Left renal pelvis (tissue), 4 donors: ENCODE measurements around the gene MGST1. TPM values are rescaled to one million over a fixed set of nuclear protein-coding genes. Genes with fewer than 3 reads are reported as not detected.
A peak's percentile ranks its signal among the peaks of the same experiment; 100 is the strongest.

Experiments used
- DNase-seq, 4 donors: peaks; one replicate each; pipeline ENCODE4 v3.0.0-alpha.2; 2013; ENCODE audit warnings: low read depth in 4 of 4, low spot score in 3 of 4
- polyA plus RNA-seq, 4 donors: library from polyadenylated mRNA; unstranded; fragments of 120-200 nt; gene quantifications; one replicate each; pipeline ENCODE4 v1.2.1, GENCODE V29; 2013; ENCODE audit not compliant: insufficient read length in 4 of 4

Gene MGST1, protein sequence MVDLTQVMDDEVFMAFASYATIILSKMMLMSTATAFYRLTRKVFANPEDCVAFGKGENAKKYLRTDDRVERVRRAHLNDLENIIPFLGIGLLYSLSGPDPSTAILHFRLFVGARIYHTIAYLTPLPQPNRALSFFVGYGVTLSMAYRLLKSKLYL
- polyA plus RNA-seq, result 10 to 100 TPM; 35.8 to 84.0 (median 40.1) TPM

DNA sequence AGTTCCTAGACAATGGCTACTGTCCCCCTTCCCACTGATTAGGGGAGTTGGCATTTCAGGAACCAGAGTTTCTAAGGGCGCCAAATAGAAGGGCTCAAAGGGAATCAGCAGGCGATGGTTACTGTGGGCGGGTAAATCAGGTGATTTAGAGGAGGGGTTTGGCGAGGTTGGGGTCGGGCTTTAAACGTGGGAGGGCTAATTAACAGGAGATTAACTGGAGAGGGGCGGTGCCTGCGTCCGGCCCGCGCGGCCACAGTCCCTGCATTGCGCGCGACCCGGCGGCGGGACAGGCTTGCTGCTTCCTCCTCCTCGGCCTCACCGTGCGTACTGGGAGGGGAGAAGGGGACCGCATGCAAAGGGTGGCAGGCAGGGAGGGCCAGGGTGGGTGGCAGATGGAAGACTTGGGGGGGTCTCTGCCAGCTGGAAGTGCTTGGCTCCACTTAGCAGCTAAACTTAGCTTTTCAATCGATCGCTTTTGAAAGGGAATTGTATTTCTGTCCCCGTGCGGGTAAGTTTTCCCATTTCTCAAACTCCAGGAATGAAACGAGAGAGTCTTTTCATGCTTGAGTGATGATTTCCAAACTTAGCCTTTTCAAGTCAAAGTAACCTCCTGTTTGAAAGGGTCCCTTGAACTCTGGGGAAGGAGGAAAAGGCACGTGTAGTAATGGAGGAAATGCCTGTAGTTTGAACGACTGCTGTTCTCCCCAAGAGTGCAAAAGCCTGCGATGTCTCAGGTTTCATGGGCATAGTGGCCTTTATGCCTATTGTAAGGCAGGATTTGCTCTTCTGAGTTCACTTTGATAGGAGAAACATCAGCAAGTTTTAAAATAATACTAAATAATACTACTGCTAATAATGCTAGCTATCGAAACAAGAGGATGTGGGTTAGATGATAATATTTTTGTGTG lies at the start of gene MGST1:
TSS of gene MGST1 (plus strand) at position 255 of the 908 bp plus-strand sequence. CDS start 6,608 bp downstream, outside the sequence.
- DNase-seq, result peak; percentile 10 to 36 (median 22)

DNA sequence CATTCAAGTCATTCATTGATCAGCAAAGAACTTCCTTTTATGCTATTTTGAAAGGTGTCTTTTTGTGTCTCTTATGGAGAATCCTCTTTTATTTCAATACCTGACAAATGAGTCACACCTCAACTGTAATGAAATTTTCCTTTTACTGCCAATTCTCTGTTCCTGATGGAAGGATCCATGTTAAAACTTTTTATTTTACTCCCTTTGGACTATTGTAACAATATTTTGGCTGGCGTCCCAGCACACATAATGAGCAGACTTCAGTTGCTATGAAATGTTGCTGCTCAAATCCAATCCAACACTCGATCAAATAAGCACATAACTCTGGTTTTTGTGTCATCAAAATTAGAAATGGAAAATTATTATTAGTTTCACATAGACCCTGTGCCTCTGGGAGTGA lies 48.0 kb upstream of the MGST1 start:
- no peak for DNase-seq

DNA sequence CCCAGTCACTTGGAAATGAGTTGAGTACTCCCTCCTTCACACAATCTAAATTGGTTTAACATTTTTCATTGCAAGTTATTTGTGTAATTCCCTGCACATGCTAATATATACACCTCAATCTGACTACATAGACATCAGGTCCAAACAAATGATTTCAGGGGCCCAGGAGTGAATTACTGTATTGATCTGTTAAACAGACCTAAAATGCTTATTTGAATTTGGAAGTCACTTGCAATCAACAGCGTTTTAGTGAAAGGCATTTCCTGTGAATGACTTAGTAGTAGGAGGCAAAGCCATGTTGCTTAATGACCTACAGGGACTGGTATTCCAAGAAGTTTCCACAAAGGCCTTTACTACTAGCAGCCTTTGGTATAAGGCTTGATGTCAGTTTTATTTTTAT lies 47.3 kb upstream of the MGST1 start:
- DNase-seq, result no peak

DNA sequence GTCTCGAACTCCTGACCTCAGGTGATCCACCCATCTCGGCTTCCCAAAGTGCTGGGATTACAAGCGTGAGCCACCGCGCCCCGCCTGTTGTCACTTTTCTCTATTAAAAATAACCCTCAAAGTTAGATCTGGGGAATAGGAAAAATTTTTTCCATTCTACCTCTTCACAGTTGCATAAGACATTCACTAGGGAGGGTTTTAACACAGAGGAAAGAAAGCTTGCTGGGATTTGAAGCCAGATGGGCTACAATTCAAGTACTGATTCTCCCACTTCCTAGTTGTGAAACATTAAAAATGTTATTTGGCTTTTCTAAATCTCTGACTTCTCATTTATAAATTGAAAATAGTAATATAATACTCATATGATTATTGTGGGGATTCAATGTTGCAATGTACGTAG lies 46.7 kb upstream of the MGST1 start:
- DNase-seq, result no peak

DNA sequence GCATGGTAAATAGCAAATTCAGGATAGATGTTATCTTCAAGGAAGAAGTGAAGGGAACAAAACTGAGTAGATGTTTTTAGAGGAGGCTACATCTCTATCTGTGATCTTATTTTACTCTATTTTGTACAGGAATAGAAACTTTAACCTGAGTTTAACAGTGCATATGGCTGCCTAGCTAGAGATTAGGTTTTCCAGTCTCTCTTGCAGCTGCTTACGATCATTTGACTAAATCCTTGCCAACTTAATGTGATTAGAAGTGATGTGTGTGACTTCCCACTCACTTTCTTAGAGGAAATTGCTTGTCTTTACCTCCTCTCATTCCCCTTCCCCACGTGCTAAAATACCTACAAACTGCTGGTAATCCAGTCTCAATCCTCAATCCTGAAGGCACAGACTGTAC lies 43.5 kb upstream of the MGST1 start:
- no peak for DNase-seq

DNA sequence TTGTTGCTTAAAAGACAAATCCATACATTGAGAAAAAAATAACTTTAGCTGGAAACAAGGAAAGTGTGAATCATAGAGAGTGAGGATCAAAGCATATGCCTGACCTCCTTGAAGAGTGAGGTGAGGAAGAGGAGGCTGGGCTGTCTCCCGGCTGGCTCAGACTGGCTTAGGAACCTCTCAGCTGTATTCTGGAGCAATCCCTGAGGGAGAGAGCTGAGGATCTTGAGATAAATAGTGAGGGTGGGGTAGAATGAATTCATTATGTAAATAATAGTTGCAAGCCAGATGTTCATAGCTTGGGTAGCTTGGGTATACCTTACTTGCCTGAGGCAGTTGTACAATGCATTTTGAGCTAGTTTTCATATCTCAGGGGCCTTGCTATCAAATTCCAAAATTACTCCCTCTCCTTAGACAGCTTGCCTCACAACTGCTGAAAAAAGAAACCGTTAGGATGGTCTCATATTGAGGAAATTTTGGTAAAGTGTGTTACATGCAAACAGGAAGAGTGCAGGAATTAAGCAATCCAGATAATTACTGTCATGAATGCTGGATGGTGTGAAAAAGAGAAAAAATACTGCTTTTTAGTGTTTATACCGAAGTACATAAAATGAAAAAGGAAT lies 39.5 kb upstream of the MGST1 start:
- no peak for DNase-seq

DNA sequence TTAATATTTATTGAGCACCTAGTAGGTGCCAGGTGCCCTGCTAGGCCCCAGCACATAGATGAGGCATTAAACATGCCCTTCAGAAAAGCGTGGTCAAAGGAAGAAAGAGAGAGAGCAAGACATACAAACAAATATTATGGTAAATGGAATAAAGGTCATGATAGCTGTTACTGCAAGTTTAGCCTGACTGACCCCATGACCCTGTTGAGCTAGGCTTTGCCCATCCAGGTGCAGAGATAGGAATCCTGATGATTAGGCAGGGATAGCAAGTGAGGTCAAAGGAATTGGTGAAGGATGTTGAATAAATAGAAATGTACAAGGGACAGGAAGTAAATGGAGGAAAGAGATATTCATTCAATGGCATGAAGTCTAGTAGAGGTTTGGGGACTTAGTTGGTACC lies 36.5 kb upstream of the MGST1 start:
- DNase-seq, result no peak

DNA sequence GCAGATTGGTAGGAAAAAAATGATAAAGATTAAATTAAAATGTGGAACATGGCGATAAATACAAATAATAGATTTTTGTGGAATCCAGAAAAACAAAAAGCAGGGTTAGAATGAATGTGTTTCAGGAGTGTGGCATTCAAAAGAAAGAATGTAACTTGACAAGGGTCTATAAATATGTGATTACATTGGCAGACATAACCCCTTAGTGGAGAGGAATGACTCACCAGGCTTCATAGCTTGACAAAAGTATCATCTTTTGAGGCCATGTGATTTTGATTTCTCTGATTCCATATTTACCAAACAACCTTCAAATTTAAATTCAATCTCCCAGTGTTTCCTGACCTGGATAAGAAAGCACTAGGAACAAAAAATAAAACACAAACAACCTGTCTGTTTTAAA lies 24.4 kb upstream of the MGST1 start:
- DNase-seq, result no peak

DNA sequence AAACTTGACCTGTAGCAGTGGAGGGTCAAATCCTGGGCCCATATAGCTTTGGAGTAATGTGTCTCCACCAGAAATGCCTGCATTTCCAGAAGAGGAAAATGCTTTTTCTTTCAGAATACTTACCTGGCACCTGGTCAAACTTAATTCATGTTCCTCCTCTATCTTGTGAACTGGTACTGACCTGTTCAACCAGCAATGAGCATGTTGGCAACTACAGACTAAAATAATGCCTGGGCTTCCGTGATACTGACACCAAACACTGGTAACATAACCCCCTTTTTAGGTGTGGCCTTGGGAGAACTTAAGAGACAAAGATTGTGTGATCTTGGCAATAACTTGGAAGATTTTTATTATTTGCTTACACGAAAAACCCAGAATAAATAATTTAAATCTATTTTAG lies 23.8 kb upstream of the MGST1 start:
- DNase-seq, result no peak

DNA sequence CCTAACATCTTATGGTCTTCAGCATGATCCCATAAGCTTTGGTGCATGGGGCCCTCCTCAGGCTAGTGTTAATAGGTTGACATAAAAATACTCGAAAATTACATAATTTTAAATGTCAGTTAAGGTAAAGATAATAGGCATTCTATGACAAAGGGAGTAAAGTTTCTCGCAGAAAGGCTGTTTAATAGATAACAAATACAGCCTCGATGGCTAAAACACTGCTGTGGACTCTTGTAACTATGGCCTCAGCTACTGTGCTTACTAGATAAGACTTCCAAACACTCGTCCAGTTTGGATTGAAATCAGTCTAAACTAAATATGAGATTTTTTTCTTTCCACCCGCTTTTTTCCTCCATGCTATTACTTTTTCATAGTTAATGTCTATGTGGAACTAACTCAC lies 23.2 kb upstream of the MGST1 start:
- DNase-seq, result no peak

DNA sequence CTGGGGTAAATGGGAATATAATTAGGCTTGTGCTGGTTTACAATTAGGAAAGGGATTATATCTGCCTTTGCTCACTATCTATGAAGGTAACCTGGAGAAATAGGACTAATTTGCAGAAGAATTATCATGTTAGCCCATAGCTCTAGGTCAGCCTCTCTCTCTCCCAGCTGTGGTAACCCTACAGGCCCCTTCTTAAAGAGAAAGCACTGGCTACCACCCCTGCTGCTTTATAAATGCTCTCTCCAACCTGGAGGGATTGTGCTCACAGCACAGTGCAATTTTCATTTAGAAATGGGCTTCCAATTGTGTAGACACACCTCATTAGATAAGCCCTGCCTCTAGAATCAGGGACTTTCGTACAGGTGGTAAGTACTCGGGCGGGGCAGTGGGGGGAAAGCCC lies 22.7 kb upstream of the MGST1 start:
- DNase-seq, result no peak

DNA sequence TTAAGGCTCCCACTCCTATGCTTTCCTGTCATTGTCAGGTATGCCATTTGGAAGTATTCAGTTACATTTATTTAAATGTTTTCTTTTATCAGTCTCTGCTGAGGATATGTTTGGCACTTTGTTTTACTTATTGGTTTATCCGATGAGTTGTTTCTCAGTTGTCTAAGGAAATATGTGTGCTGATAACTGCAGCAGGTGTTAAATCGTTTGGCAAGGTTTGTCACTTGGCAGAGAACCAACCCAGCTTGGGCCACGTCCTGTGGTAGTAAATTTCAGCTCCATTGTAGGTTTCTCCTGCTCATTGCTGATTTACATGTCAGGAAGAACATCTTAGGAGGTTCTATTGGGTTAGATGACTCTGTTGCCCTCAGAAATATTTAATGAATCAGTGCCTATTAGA lies 22.0 kb upstream of the MGST1 start:
- DNase-seq, result no peak

DNA sequence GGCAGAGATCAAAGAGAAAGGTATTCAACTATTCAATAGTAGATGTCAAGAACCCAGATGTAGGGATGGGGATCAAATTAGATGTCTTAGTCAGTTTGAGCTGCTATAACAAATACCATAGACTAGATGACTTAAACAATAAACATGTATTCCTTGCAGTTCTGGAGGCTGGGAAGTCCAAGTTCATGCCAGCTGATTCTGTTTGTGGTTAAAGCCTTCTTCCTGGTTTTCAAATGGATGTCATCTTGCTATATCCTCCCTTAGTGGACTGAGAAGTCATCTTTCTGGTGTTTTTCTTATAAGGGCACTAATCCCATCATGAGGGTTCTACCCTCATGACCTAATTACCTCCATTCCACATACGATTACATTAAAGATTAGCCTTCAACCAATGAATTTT lies 19.5 kb upstream of the MGST1 start:
- DNase-seq, result no peak

DNA sequence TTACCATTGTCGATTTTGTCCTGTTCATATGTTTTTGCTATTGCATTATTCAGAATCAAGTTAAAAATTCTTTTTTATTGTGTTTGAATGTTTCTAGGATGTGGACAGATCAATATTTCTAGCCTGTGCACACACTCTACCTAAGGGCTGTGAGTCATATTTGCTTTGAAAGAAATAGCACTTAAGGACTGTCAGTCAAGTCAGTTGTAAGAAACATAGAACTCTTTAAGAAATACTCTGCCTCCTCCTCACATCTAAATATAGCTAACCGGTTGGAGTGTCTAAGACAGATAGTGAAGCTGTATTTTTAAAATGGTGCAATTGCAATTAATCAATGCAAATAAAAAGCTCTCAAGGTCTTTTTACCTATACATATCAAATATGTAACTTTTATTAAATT lies 17.9 kb upstream of the MGST1 start:
- DNase-seq, result no peak

DNA sequence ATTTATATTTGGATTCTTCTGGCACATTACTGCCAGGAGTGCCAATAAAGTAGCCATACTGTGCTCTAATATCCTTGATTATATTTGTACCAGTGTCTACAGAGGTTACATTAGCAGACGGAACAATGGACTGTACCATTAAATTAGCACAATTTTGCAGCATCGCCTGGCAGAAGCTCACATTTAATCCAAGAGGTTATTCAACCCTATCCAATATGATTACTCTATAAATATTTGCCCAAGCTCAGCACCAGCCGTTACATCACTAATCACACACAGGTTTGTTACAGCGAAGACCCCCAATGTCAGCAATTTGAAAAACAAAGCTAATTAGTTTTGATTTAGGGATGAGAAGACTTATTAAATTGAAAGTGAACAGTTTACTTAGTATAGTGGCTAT lies 16.9 kb upstream of the MGST1 start:
- no peak for DNase-seq

DNA sequence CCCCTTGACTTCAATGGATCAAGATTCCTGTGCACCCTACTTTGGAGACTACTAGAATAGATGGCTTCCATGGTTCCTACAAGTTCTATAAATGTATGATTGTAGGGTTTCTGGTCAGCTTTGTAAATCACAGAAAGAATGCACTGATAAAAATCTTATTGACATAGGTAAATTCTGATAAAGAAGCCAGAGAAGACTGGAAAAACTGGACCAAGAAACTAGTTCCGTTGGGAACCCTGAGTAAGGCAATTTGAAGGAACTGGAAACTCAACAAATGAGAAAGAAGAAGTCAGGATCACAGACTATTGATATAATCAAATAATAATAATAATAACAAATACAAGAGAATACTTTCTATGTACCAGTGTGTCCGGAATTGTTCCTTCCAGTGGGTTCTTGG lies 15.4 kb upstream of the MGST1 start:
- DNase-seq, result no peak

DNA sequence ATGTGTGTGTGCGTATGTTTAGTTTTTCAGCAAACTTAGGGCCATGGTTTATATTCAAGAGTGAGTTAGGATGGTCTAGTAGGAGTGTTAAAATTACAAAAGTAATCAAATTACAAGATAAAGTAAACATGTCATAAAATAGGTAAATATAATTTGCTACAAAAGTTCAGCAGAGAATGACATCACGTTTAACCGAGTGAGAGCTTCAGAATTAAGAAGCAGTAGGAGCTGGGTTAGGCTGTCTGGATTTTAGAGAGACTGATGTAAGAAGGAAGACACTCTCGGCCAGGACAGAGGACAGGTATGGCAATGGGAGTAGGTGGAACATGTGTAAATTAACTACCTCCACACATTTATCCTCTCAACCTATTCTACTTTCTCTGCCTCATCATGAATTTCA lies 11.6 kb upstream of the MGST1 start:
- no peak for DNase-seq

DNA sequence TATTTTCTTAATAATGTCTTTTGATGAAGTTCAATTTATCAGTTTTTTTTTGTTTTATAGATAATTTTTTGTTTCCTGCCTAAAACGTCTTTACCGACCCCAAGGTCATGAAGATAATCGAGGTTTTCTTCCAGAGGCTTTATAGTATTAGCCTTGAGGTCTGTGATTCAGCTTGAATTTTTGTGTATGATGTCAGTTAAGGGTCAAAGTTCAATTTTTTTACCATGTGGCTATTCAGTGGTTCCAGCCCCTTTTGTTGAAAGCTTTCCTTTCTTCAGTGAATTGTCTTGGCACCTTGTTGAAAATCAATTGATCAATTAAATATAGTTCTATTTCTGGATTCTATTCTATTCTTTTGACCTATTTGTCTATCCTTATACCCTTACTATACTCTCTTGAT lies 3.2 kb upstream of the MGST1 start:
- no peak for DNase-seq

DNA sequence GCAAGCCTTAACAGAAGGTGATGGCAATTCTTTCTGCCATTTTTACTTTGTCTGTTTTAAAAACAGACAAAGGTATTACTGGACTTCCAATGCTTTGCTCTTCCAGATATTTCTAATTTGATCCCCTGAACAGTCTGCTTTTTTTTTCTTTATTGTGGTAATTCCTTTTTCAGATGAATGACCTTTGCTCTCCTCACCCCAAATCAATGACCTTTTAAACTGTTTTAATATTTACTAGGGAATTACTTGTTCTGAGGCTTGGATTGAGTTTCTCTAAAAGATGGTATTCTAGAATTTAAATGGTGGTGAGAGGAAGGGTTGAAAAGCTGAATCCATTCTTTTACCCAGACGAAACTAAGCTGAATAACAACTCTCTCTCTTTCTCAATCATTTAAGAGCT lies 2.3 kb upstream of the MGST1 start:
- DNase-seq, result no peak

DNA sequence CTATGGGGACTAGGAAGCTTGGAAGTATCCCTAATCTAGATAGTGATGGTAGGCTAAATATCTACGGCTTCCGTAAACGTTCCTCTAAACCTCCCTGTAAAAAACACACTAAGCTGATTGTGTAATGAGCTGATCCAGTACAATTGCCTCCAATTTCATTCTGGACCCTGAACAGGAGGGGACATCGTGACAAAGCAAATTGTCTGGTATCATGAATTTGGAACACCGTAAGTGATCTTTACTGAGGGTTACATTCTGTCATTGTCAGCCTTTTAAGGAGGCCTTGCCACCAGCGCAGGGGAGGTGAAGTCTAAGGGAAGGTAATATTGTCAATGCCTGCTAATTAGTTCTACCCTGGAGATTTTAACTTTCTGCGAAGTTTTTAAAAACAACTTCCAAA lies 487 bp upstream of the MGST1 start:
- DNase-seq, result peak in 1 of 4 donors; percentile 4

DNA sequence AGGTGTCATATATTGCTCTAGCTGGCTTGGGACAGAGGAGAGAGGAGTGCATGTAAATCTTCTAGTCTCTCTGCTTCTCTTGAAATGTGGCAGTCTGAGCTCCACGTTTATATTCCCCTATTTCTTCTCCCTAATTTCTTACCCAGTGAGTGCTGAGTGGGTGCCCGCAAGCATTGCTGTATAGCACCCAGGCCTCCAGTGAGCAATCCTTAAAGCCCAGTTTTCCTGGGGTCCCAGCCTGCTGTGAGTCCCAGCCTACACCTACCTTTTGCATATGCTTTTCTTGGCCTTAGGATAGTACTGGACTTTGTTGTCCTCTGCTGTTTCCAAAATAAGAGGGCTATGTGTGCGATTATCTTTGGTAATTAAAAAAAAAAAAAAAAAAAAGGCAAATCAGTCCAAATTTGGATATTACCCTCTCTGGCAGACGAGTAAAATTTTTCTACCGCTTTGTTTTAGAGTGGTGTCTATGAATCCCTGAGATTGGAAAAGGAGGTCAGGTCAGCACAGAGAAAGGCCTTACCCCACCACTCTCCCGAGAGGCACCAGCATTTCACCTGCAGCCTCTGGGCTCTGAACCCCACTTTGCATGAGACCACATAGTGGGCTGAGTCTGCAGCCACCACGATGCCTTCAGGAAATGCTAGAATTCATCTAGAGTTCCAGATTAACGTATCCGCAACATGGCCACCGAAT lies 1.1 kb downstream of the MGST1 start:
- no peak for DNase-seq
